B cell (primary cell): ENCODE results near the gene TOMM7.

Experiments used
- EZH2 ChIP-seq: IDR thresholded peaks from 2 replicates; pipeline ENCODE4 v1.6.1; 2012; ENCODE audit warnings: borderline replicate concordance, low read depth, mild to moderate bottlenecking, moderate library complexity, low read length; ENCODE audit not compliant: insufficient read depth, poor library complexity, severe bottlenecking
- TF ChIP-seq, protein P1 (sequence below): fragments of 200-600 bp; IDR thresholded peaks from one replicate; pipeline ENCODE4 v1.8.0; 2022; ENCODE audit warnings: antibody characterized with exemption, mild to moderate bottlenecking

DNA sequence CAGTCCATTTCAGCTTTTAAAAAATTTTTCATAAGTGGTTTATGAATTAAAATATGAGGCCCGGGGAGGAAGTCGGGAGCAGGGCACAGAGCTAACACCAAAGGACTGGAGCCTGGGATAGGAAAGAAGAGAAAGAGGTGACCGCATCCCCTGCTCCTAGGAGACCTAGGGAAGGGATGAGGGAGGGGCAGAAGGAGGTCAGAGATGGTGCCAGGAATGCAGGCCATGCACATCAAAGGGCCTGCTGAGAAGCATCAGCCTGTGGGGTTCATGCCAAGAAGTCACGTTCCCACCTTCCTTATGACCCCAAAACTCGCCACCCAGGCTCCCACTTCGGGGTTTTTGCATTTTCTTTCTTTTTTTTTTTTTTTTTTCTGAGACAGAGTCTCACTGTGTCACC lies 14.7 kb upstream of the TOMM7 start:
- TF ChIP-seq, protein P1, sequence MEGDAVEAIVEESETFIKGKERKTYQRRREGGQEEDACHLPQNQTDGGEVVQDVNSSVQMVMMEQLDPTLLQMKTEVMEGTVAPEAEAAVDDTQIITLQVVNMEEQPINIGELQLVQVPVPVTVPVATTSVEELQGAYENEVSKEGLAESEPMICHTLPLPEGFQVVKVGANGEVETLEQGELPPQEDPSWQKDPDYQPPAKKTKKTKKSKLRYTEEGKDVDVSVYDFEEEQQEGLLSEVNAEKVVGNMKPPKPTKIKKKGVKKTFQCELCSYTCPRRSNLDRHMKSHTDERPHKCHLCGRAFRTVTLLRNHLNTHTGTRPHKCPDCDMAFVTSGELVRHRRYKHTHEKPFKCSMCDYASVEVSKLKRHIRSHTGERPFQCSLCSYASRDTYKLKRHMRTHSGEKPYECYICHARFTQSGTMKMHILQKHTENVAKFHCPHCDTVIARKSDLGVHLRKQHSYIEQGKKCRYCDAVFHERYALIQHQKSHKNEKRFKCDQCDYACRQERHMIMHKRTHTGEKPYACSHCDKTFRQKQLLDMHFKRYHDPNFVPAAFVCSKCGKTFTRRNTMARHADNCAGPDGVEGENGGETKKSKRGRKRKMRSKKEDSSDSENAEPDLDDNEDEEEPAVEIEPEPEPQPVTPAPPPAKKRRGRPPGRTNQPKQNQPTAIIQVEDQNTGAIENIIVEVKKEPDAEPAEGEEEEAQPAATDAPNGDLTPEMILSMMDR: no peak
- no peak for TF ChIP-seq EZH2
